AG09309 (cell line): ENCODE measurements around the gene CD46.

Experiments
- DNase-seq: peaks from one replicate; pipeline ENCODE4 v3.0.0-alpha.2; 2010; ENCODE audit warnings: low read depth
- H3K4me3 ChIP-seq: 2 replicates; pipeline ENCODE4 v1.5.1; 2011; ENCODE audit warnings: mild to moderate bottlenecking, low read depth, low read length, moderate library complexity; ENCODE audit not compliant: control insufficient read depth
- CTCF ChIP-seq: IDR thresholded peaks from 2 replicates; pipeline ENCODE4 v1.5.1; 2011; ENCODE audit warnings: mild to moderate bottlenecking, low read depth, low read length, inconsistent platforms; ENCODE audit not compliant: insufficient read depth, control insufficient read depth; ENCODE audit errors: missing control alignments

CD46 gene

DNA sequence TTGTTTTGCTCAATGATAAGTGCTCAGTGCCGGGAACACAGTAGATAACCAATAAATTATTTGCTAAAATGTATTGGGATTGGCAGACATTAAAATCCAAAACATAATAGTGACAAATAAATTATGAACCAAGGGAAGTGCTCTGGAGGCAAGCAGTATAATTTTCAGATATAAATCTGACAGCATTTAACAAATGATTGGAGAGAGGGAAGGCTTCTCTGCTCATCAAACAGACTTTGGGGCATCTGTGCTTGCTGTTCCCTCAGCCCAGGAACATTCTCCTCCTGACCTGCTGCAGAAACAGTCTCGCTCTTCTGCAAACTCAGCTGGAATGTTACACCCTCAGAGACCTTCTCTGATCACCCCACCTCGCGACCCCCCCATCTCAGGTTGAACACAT is 2.2 kb downstream of the CD46 start:
- no peak for DNase-seq
- H3K4me3 ChIP-seq, result no peak overlapping the region
- TF ChIP-seq CTCF, result no peak

GRCh38 chr1:207754974-207755700 is 3.3 kb downstream of the CD46 start:
- no peak for TF ChIP-seq CTCF
- no peak overlapping the region for H3K4me3 ChIP-seq
- DNase-seq, result no peak

DNA sequence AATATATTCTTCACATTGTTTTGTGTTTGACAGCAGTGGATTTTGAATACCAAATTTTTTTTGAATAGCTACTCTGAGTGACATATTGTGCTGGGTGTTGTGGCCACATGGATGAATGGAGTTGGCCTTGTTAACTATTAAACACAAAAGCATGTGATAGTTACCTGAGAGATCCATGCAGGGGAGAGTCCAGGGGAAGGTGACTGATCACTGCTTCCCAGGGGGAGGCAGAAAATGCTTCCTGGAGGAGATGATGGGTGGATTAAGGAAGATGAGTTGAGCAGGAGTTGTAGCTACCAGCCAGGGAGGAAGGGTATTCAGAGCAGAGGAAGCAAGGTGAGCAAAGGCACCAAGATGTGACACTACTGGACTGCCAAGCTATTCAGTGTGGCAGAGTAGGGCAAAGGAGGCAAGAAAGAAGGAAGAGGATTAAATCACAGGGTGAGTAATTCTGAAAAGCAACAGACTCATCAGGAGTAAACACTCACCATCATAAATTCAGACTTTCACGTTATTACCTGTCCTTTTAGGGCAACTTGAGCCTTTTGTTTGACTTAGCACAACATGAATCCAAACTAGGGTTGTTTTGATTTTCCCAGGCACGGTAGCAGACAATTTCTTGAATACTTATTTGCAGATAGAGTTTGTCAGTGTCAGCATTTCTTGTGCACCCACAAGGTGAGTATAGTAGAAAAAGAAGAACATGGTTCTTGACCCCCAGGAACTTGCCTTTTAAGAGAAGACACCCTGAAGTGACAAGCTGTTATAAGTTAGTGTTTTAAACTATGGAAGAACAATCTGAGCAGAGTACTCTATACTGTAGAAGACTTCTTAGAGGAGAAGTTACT is 4.2 kb downstream of the CD46 start:
- no peak overlapping the region for H3K4me3 ChIP-seq
- no peak for DNase-seq
- no peak for TF ChIP-seq CTCF

DNA sequence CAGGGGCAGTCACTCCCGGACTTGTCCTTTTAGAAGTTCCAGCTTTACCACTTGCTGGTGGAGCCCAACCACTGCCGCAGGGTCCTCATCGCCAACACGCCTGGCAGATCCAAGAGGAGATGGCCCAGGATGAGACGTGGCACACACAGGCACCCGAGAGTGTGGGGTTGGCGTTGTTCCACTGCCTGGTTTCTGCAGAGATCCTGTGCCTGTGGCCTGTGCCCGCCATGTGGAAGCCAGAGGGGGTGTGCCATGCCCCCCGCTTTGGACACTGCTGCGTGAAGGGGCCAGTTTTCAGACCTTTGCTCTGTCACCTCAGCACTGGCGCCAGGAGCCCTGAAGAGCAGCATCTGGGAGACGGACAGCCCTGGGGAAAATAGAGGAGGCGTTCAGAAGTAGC is 10.8 kb downstream of the CD46 start:
- DNase-seq, result no peak
- TF ChIP-seq CTCF, result no peak
- no peak overlapping the region for H3K4me3 ChIP-seq

DNA sequence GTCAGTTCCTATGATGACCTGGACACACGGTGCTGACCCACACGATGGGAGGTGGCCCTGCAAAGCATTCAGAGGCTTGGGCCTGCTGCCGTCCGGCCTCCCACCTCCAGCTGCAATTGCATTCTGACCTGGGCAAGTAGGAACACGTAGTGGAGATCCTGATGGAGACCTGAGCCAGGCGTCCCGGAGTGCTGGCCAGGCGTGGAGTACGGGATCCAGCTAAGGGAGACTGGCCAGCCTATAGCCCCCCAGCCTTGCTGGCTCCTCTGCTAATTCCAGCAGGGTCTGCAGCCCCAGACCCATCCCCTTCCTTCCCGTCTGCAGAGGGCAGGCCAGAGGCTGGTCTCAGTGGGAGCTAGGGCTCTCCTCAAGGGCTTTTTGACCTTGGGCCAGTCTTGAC is 11.2 kb downstream of the CD46 start:
- H3K4me3 ChIP-seq, result no peak overlapping the region
- DNase-seq, result no peak
- TF ChIP-seq CTCF, result no peak

- H3K4me3 ChIP-seq, result no peak overlapping the region
- no peak for TF ChIP-seq CTCF
- DNase-seq, result no peak
Observed at GRCh38 chr1:207763972-207764371, 12.1 kb downstream of the CD46 start.
